Keratinocyte (primary cell): ENCODE results near the gene TSLP. TPM values are rescaled to one million over a fixed set of nuclear protein-coding genes. Genes with fewer than 3 reads are reported as not detected.

ENCODE experiments used
- DNase-seq: peaks from one replicate; pipeline ENCODE4 v3.0.0-alpha.2; 2011; ENCODE audit warnings: low read depth, missing footprints, low spot score
- FAIRE-seq: peaks from 2 replicates; lab custom pipeline; 2011; peaks lifted over from hg19 to GRCh38; lab: Jason Lieb, UNC
- H2AFZ ChIP-seq: 2 replicates; pipeline ENCODE4 v1.6.0; 2012; ENCODE audit warnings: low read length, control low read depth, inconsistent platforms; ENCODE audit not compliant: control insufficient read depth
- H3K27ac ChIP-seq: 2 replicates; pipeline ENCODE4 v1.5.1; 2011; ENCODE audit warnings: low read length; ENCODE audit not compliant: control insufficient read depth, insufficient read depth
- H3K27me3 ChIP-seq: 3 replicates; pipeline ENCODE4 v1.6.0; 2011; ENCODE audit warnings: low read length; ENCODE audit not compliant: control insufficient read depth, insufficient read depth; ENCODE audit errors: extremely low read depth
- H3K36me3 ChIP-seq, 2 experiments: 2 replicates in 1 of 2; 3 replicates in 1 of 2; pipeline ENCODE4 v1.5.1; 2011; ENCODE audit warnings: low read length in 2 of 2, mild to moderate bottlenecking in 1 of 2; ENCODE audit not compliant: control insufficient read depth in 2 of 2, insufficient read depth in 2 of 2; ENCODE audit errors: extremely low read depth in 1 of 2
- H3K4me1 ChIP-seq: 3 replicates; pipeline ENCODE4 v1.5.1; 2011; ENCODE audit warnings: low read length; ENCODE audit not compliant: control insufficient read depth, insufficient read depth; ENCODE audit errors: extremely low read depth
- H3K4me2 ChIP-seq: 3 replicates; pipeline ENCODE4 v1.6.0; 2011; ENCODE audit warnings: low read depth, low read length; ENCODE audit not compliant: control insufficient read depth, insufficient read depth; ENCODE audit errors: extremely low read depth
- H3K4me3 ChIP-seq, 3 experiments: fragments of 200-600 bp in 1 of 3; sonication (generic) in 1 of 3; 2 replicates in 2 of 3; 3 replicates in 1 of 3; pipeline ENCODE4 v1.5.1; 2011 to 2016; ENCODE audit warnings: low read length in 3 of 3, mild to moderate bottlenecking in 3 of 3, control low read depth in 2 of 3, inconsistent platforms in 1 of 3, low read depth in 1 of 3, mixed read lengths in 1 of 3, mixed run types in 1 of 3, moderate library complexity in 1 of 3; ENCODE audit not compliant: control insufficient read depth in 2 of 3, insufficient read depth in 2 of 3; ENCODE audit errors: extremely low read depth in 1 of 3
- H3K79me2 ChIP-seq: 2 replicates; pipeline ENCODE4 v1.6.0; 2012; ENCODE audit warnings: low read length; ENCODE audit not compliant: control insufficient read depth, insufficient read depth
- H3K9ac ChIP-seq: 3 replicates; pipeline ENCODE4 v1.6.0; 2011; ENCODE audit warnings: low read length; ENCODE audit not compliant: control insufficient read depth, insufficient read depth; ENCODE audit errors: extremely low read depth
- H3K9me1 ChIP-seq: 3 replicates; pipeline ENCODE4 v1.6.0; 2011; ENCODE audit warnings: low read length; ENCODE audit not compliant: control insufficient read depth, insufficient read depth; ENCODE audit errors: extremely low read depth
- H3K9me3 ChIP-seq: 2 replicates; pipeline ENCODE4 v1.5.1; 2012; ENCODE audit warnings: low read depth, low read length; ENCODE audit not compliant: control insufficient read depth
- H4K20me1 ChIP-seq: 3 replicates; pipeline ENCODE4 v1.6.0; 2011; ENCODE audit warnings: low read length; ENCODE audit not compliant: control insufficient read depth, insufficient read depth; ENCODE audit errors: extremely low read depth
- EZH2 ChIP-seq: IDR thresholded peaks from one replicate; pipeline ENCODE4 v1.6.1; 2012; ENCODE audit warnings: inconsistent platforms, mild to moderate bottlenecking, low read length, moderate library complexity
- dilution Hi-C: fragments of 300-500 bp; cut with MboI; formaldehyde crosslinking; loops from one replicate; pipeline ENCODE4 v1.7.0; 2020; ENCODE audit warnings: low sequenced_read_pairs; ENCODE audit not compliant: extremely low pct_ligation_motif_present
- polyA plus RNA-seq, 5 experiments: library from polyadenylated mRNA; depleted of rRNA in 3 of 5; stranded (reverse) in 3 of 5; stranded (forward) in 1 of 5; unstranded in 1 of 5; fragments of >200 nt; gene quantifications; 1 replicate in 1 of 5; 2 replicates in 3 of 5; 3 replicates in 1 of 5; pipeline versions ENCODE4 v1.2.1 to v1.2.3, GENCODE V29; 2011 to 2012; ENCODE audit warnings: missing spikeins in 2 of 5, low read depth in 1 of 5, low replicate concordance in 1 of 5
- TF ChIP-seq, protein P1 (sequence below), 3 experiments: IDR thresholded peaks in 1 of 3; conservative IDR thresholded peaks in 1 of 3; optimal IDR thresholded peaks in 1 of 3; 2 replicates in 2 of 3; 3 replicates in 1 of 3; pipeline versions ENCODE3 to v1.5.1; 2011; ENCODE audit warnings: low read length in 3 of 3, mild to moderate bottlenecking in 3 of 3, moderate library complexity in 2 of 3, control low read depth in 1 of 3, inconsistent platforms in 1 of 3; ENCODE audit not compliant: insufficient read depth in 2 of 3; ENCODE audit errors: extremely low read depth in 1 of 3

Gene TSLP
- polyA plus RNA-seq, 1 donor (not counting 4 experiments of a cell fraction or from before 2014, with no cell fraction given): 1.1 TPM

DNA sequence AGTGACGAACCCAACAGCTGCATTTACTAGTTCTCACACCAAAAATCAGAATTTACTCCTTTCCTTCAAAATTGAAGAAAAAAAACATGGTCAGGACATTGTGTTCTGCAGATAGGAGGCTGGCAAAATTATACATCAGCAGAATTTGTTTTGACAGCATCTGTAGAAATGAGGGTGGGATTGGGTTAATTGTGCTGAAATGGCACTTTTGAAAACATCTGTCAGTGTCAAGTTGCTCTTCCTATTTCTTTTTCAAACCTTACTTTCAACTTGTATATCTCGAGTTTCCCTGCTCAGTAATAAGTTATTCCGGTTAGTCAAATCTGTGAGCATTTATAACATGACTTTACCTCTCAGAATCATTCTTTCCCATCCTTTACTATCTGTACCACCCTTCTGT, 40.4 kb downstream of the TSLP start:
- H3K4me2 ChIP-seq: no peak overlapping the region
- H2AFZ ChIP-seq: no peak overlapping the region
- H3K9me1 ChIP-seq: no peaks in the 10 kb centered on the region
- no peaks in the 10 kb centered on the region for H3K27me3 ChIP-seq
- peaks cover 5 to 14% of the 10 kb centered on the region in 2 experiments for H3K36me3 ChIP-seq
- dilution Hi-C loops: no loop called here
- H3K27ac ChIP-seq: no peak overlapping the region
- no peak for TF ChIP-seq EZH2
- TF ChIP-seq, protein P1, sequence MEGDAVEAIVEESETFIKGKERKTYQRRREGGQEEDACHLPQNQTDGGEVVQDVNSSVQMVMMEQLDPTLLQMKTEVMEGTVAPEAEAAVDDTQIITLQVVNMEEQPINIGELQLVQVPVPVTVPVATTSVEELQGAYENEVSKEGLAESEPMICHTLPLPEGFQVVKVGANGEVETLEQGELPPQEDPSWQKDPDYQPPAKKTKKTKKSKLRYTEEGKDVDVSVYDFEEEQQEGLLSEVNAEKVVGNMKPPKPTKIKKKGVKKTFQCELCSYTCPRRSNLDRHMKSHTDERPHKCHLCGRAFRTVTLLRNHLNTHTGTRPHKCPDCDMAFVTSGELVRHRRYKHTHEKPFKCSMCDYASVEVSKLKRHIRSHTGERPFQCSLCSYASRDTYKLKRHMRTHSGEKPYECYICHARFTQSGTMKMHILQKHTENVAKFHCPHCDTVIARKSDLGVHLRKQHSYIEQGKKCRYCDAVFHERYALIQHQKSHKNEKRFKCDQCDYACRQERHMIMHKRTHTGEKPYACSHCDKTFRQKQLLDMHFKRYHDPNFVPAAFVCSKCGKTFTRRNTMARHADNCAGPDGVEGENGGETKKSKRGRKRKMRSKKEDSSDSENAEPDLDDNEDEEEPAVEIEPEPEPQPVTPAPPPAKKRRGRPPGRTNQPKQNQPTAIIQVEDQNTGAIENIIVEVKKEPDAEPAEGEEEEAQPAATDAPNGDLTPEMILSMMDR (optimal IDR thresholded peaks at IDR 0.05 in 1 of 3, IDR thresholded peaks at IDR 0.05 in 1 of 3, conservative IDR thresholded peaks at IDR 0.05 in 1 of 3; ENCODE audit: extremely low read depth in 1 of 3, insufficient read depth in 2 of 3, low read length in 3 of 3): no peak
- H3K9me3 ChIP-seq: no peaks in the 10 kb centered on the region
- H3K9ac ChIP-seq: no peak overlapping the region
- FAIRE-seq: no peak
- no peak overlapping the region for H3K4me3 ChIP-seq
- H3K79me2 ChIP-seq: no peaks in the 10 kb centered on the region
- H3K4me1 ChIP-seq: no peaks in the 10 kb centered on the region
- H4K20me1 ChIP-seq: no peaks in the 10 kb centered on the region
- DNase-seq: no peak

DNA sequence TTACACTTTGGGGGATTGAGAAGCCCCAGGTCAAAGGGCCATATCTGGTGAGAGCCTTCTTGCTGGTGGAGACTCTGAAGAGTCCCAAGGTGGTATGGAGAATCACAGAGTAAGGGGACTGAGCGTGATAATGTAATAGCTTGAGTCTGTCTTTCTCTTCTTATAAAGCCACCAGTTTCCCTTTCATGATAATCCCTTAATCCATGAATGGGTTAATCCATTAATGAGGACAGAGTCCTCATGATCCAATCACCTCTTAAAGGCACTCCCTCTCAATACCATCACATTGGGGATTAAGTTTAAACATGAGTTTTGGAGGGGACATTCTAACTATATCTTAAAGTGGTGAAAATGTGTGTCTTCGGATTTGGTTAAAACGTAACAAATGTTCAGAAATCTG, 42.2 kb downstream of the TSLP start:
- Histone ChIP-seq H3K4me2 (no peak overlapping the region), H2AFZ (no peak overlapping the region), H3K36me3 (peaks cover 5% of the 10 kb centered on the region in 2 experiments), H3K4me1 (no peaks in the 10 kb centered on the region), H3K79me2 (peaks cover 2% of the 10 kb centered on the region), H3K27ac (no peak overlapping the region), H3K9me3 (no peaks in the 10 kb centered on the region), H3K9ac (no peak overlapping the region), H4K20me1 (no peaks in the 10 kb centered on the region), H3K4me3 (no peak overlapping the region), H3K9me1 (no peaks in the 10 kb centered on the region), H3K27me3 (no peaks in the 10 kb centered on the region)
- no peak for TF ChIP-seq EZH2
- TF ChIP-seq, protein P1 (optimal IDR thresholded peaks at IDR 0.05 in 1 of 3, IDR thresholded peaks at IDR 0.05 in 1 of 3, conservative IDR thresholded peaks at IDR 0.05 in 1 of 3; ENCODE audit: extremely low read depth in 1 of 3, insufficient read depth in 2 of 3, low read length in 3 of 3): no peak
- FAIRE-seq: no peak
- dilution Hi-C loops: no loop called here
- DNase-seq: no peak
